ENCODE results near the gene UBAP2. TPM values are rescaled to one million over a fixed set of nuclear protein-coding genes. Genes with fewer than 3 reads are reported as not detected.

Gene UBAP2
- total and polyA plus RNA-seq, 2 of the 4 experiments (the other 2 are of a cell fraction): 12.9 to 25.5 TPM

GRCh38 chr9:33932078-33932807 is 116.4 kb downstream of the UBAP2 start:
- POLR2A ChIA-PET (ENCODE audit: unreplicated experiment): no interaction called here
- H3K9me3 ChIP-seq (ENCODE audit: control insufficient read depth, insufficient read depth, low read length): no peaks in the 10 kb centered on the region
- H4K5ac ChIP-seq (ENCODE audit: low read depth, low read length): no peak overlapping the region
- no peak overlapping the region for H4K91ac ChIP-seq (ENCODE audit: insufficient read depth, low read depth, low read length)
- H3K4me1 ChIP-seq (ENCODE audit: control insufficient read depth, insufficient read depth, low read length): no peaks in the 10 kb centered on the region
- H3K4me2 ChIP-seq (ENCODE audit: low read depth, low read length): no peak overlapping the region
- H2AFZ ChIP-seq (replicated peaks; ENCODE audit: low read length, poor library complexity): no peak overlapping the region
- H3K79me1 ChIP-seq (ENCODE audit: low read depth in 1 of 2, low read length in 2 of 2): peaks cover 24 to 45% of the 10 kb centered on the region in 2 experiments
- H3K9me1 ChIP-seq (ENCODE audit: insufficient read depth, low read length): peaks cover 30% of the 10 kb centered on the region
- no peak for TF ChIP-seq SMC3 (IDR thresholded peaks at IDR 0.05; ENCODE audit: low read depth, low read length)
- peak; percentile 7; the same call in 1 of the 2 replicates for TF ChIP-seq BHLHE40 (IDR thresholded peaks at IDR 0.05; ENCODE audit: low read depth, low read length)
- no peak for TF ChIP-seq RAD21 (IDR thresholded peaks at IDR 0.05; ENCODE audit: low read length)
- no peak overlapping the region for H2BK15ac ChIP-seq (ENCODE audit: low read depth, low read length)
- ATAC-seq (ENCODE audit: low read depth): no peak; the same call in 1 of the 2 replicates
- BruUV-seq (replicated peaks): no TSS peak
- H3K56ac ChIP-seq (ENCODE audit: extremely low read depth, insufficient read depth, low read length): no peak overlapping the region
- no peak overlapping the region for H2AK9ac ChIP-seq (replicated peaks; ENCODE audit: low read depth, low read length, poor library complexity)
- no peak overlapping the region for H3K23ac ChIP-seq (ENCODE audit: low read depth, low read length)
- DNase-seq: no peak
- no peak overlapping the region for H3K18ac ChIP-seq (ENCODE audit: low read depth, low read length)
- dilution Hi-C loops (cut with HindIII; ENCODE audit: low sequenced_read_pairs, unreplicated experiment) (no loop called here), in situ Hi-C loops (cut with MboI; ENCODE audit: low sequenced_read_pairs) (no loop called here), intact Hi-C loops (cut with micrococcal nuclease) (no loop called here)
- no peak overlapping the region for H2BK120ac ChIP-seq (ENCODE audit: low read depth, low read length)
- no peak overlapping the region for H3K27ac ChIP-seq (ENCODE audit: insufficient read depth, low read length)
- H4K20me1 ChIP-seq (ENCODE audit: insufficient read depth, low read length): peaks cover 5% of the 10 kb centered on the region; the same call in 1 of the 2 replicates
- H3K9ac ChIP-seq (ENCODE audit: low read depth, low read length): no peak overlapping the region
- no peak overlapping the region for H3K14ac ChIP-seq (replicated peaks; ENCODE audit: low read depth, low read length)
- no peak overlapping the region for H2BK20ac ChIP-seq (ENCODE audit: low read depth, low read length)
- no peaks in the 10 kb centered on the region for H3K27me3 ChIP-seq (ENCODE audit: control insufficient read depth, insufficient read depth, low read length)
- no peak overlapping the region for H3K4me3 ChIP-seq (ENCODE audit: insufficient read depth, low read depth, low read length)
- peaks cover 57% of the 10 kb centered on the region for H3K36me3 ChIP-seq (ENCODE audit: control insufficient read depth, insufficient read depth, low read length)
- H2AK5ac ChIP-seq (ENCODE audit: low read depth, low read length): no peak overlapping the region
- no peak overlapping the region for H2BK5ac ChIP-seq (ENCODE audit: low read depth, low read length, poor library complexity, severe bottlenecking)
- no peak overlapping the region for H4K8ac ChIP-seq (ENCODE audit: low read depth in 2 of 2, low read length in 2 of 2)
- CTCF ChIA-PET: no interaction called here
- no peak overlapping the region for H3K4ac ChIP-seq (ENCODE audit: low read depth, low read length)
- WGBS, 2 experiments (ENCODE audit: extremely low coverage in 2 of 2, insufficient read length in 1 of 2): 78% methylated on average over 4 of the region's 20 CpGs; no CpG with 5 or more reads in 1 of the 2 experiments
